HG03378 (cell line): ENCODE results near the gene CSNK2B.

Experiments used
- ATAC-seq: cut with Tn5 transposase; IDR thresholded peaks from one replicate; pipeline ENCODE4 v1.9.1; 2021; ENCODE audit warnings: mild to moderate bottlenecking, moderate library complexity; ENCODE audit not compliant: unreplicated experiment

The CSNK2B gene

GRCh38 chr6:31665501-31666336 lies at the start of gene CSNK2B:
CSNK2B (plus strand) TSS chr6:31666080; CDS start chr6:31666832, 752 bp downstream.
- ATAC-seq = peak; percentile 74

GRCh38 chr6:31617010-31617409 lies 48.9 kb upstream of the CSNK2B start:
- no peak for ATAC-seq

GRCh38 chr6:31619805-31620585 lies 45.9 kb upstream of the CSNK2B start:
- ATAC-seq = peak; percentile 55

- peak; percentile 19 for ATAC-seq
Measured at GRCh38 chr6:31620586-31621319, 45.1 kb upstream of the CSNK2B start, which contains the start of gene PRRC2A. PRRC2A (plus strand) TSS chr6:31620715; CDS start chr6:31622790, 2,075 bp downstream.

GRCh38 chr6:31621320-31621939 lies 44.5 kb upstream of the CSNK2B start:
- ATAC-seq = no peak

GRCh38 chr6:31621991-31622390 lies 43.9 kb upstream of the CSNK2B start:
- ATAC-seq = no peak

- no peak for ATAC-seq
Measured at GRCh38 chr6:31622684-31623091, 43.2 kb upstream of the CSNK2B start.

GRCh38 chr6:31624070-31624469 lies 41.8 kb upstream of the CSNK2B start:
- ATAC-seq = no peak

- no peak for ATAC-seq
Measured at GRCh38 chr6:31626952-31627351, 38.9 kb upstream of the CSNK2B start.

- no peak for ATAC-seq
Measured at GRCh38 chr6:31627690-31628287, 38.1 kb upstream of the CSNK2B start.

- no peak for ATAC-seq
Measured at GRCh38 chr6:31629014-31629413, 36.9 kb upstream of the CSNK2B start.

GRCh38 chr6:31630177-31630934 lies 35.5 kb upstream of the CSNK2B start:
- ATAC-seq = no peak

GRCh38 chr6:31631209-31631608 lies 34.7 kb upstream of the CSNK2B start:
- no peak for ATAC-seq

GRCh38 chr6:31631681-31632278 lies 34.1 kb upstream of the CSNK2B start:
- no peak for ATAC-seq

- no peak for ATAC-seq
Measured at GRCh38 chr6:31632279-31632946, 33.5 kb upstream of the CSNK2B start.

- no peak for ATAC-seq
Measured at GRCh38 chr6:31633447-31633846, 32.4 kb upstream of the CSNK2B start.

- no peak for ATAC-seq
Measured at GRCh38 chr6:31634131-31634530, 31.7 kb upstream of the CSNK2B start.

- no peak for ATAC-seq
Measured at GRCh38 chr6:31634969-31635575, 30.8 kb upstream of the CSNK2B start.
